K562 (cell line): ENCODE measurements around the gene IFNGR2. TPM values are rescaled to one million over a fixed set of nuclear protein-coding genes. Genes with fewer than 3 reads are reported as not detected.
A peak's percentile ranks its signal among the peaks of the same experiment; 100 is the strongest.

ENCODE experiments used
- ATAC-seq: fragments of 200-7000 bp; cut with Tn5 transposase; 3 replicates; pipeline ENCODE4 v1.9.1; 2020; ENCODE audit warnings: moderate library complexity
- BruUV-seq: library from RNA; stranded (reverse); fragments of 400-500 nt; replicated peaks from 2 replicates; lab custom pipeline; 2021; lab: Mats Ljungman, UMichigan
- CTCF ChIA-PET: fragments of 300-600 bp; formaldehyde crosslinking; extraction: SDS; loops from one replicate; lab custom pipeline; 2021; ENCODE audit warnings: low intra/inter-chr PET ratio; lab: Yijun Ruan, JAX
- POLR2A ChIA-PET: fragments of 300-600, 350-650 bp; sonication (Branson Sonifier 250); formaldehyde crosslinking; extraction: SDS; loops from one replicate; lab custom pipeline; 2021; ENCODE audit warnings: antibody characterized with exemption, inconsistent platforms; lab: Yijun Ruan, JAX
- DNase-seq, 4 experiments: peaks; one replicate each; pipeline versions ENCODE4 v3.0.0 to v3.0.0-alpha.2; 2011 to 2018; ENCODE audit warnings: low spot score in 3 of 4, mixed read lengths in 3 of 4; ENCODE audit errors: extremely low read depth in 1 of 4
- FAIRE-seq: peaks from 2 replicates; lab custom pipeline; 2011; peaks lifted over from hg19 to GRCh38; lab: Jason Lieb, UNC
- H2AFZ ChIP-seq: 2 replicates; pipeline ENCODE4 v1.6.0; 2011; ENCODE audit warnings: low read depth, low read length, control low read depth, inconsistent platforms
- H3K27ac ChIP-seq: fragments of 200-600 bp; 3 replicates; pipeline ENCODE4 v1.8.0; 2011; ENCODE audit warnings: low read depth, mild to moderate bottlenecking, control low read depth, inconsistent platforms, low read length, moderate library complexity, mixed read lengths; ENCODE audit errors: extremely low read depth
- H3K27me3 ChIP-seq, 2 experiments: fragments of 300-600 bp in 1 of 2; 2 replicates in 1 of 2; 3 replicates in 1 of 2; pipeline versions ENCODE4 v1.6.0 to v1.8.0; 2011; ENCODE audit warnings: inconsistent platforms in 2 of 2, low read length in 2 of 2, mild to moderate bottlenecking in 1 of 2, mixed read lengths in 1 of 2, moderate library complexity in 1 of 2; ENCODE audit not compliant: control insufficient read depth in 2 of 2, insufficient read depth in 2 of 2
- H3K36me3 ChIP-seq: fragments of 300-600 bp; 3 replicates; pipeline ENCODE4 v1.8.0; 2011; ENCODE audit warnings: mild to moderate bottlenecking, low read length, inconsistent platforms; ENCODE audit not compliant: control insufficient read depth, insufficient read depth
- H3K4me1 ChIP-seq, 2 experiments: fragments of 200-600 bp in 1 of 2; replicated peaks in 1 of 2; 2 replicates in 1 of 2; 3 replicates in 1 of 2; pipeline versions ENCODE4 v1.5.1 to v1.8.0; 2011; ENCODE audit warnings: inconsistent platforms in 2 of 2, low read length in 2 of 2, mild to moderate bottlenecking in 1 of 2, mixed read lengths in 1 of 2, moderate library complexity in 1 of 2; ENCODE audit not compliant: control insufficient read depth in 2 of 2, insufficient read depth in 2 of 2
- H3K4me2 ChIP-seq: 2 replicates; pipeline ENCODE4 v1.6.1; 2011; ENCODE audit warnings: low read length, control low read depth, inconsistent platforms, mixed read lengths; ENCODE audit not compliant: insufficient read depth
- H3K4me3 ChIP-seq: fragments of 200-600 bp; sonication (generic), shearing (Covaris generic); 2 replicates; pipeline ENCODE4 v1.5.1; 2016; ENCODE audit warnings: control low read depth, inconsistent platforms
- H3K79me2 ChIP-seq: fragments of 200-600 bp; 3 replicates; pipeline ENCODE4 v1.8.0; 2011; ENCODE audit warnings: low read length, inconsistent platforms; ENCODE audit not compliant: control insufficient read depth, insufficient read depth
- H3K9ac ChIP-seq, 2 experiments: 2 replicates each; pipeline versions ENCODE4 v1.6.0 to v1.6.1; 2011; ENCODE audit warnings: low read depth in 2 of 2, low read length in 2 of 2, control low read depth in 1 of 2, inconsistent platforms in 1 of 2, mild to moderate bottlenecking in 1 of 2, mixed read lengths in 1 of 2; ENCODE audit not compliant: insufficient read depth in 1 of 2
- H3K9me1 ChIP-seq: one replicate; pipeline ENCODE4 v1.6.0; 2011; ENCODE audit warnings: inconsistent platforms, mild to moderate bottlenecking, low read length, moderate library complexity; ENCODE audit not compliant: control insufficient read depth, insufficient read depth
- H3K9me3 ChIP-seq: replicated peaks from 2 replicates; pipeline ENCODE4 v1.5.1; 2011; ENCODE audit warnings: low read depth, low read length, inconsistent platforms; ENCODE audit not compliant: control insufficient read depth, insufficient read depth
- H4K20me1 ChIP-seq: replicated peaks from 2 replicates; pipeline ENCODE4 v1.6.1; 2011; ENCODE audit warnings: low read length, inconsistent platforms, mixed read lengths; ENCODE audit not compliant: control insufficient read depth, insufficient read depth
- ERF ChIP-seq: fragments of 450-650 bp; formaldehyde crosslinking; IDR thresholded peaks from 2 replicates; pipeline ENCODE4 v1.4.0; 2020; ENCODE audit warnings: mild to moderate bottlenecking, mixed read lengths
- ESRRA ChIP-seq: fragments of 450-650 bp; IDR thresholded peaks from 2 replicates; pipeline ENCODE4 v1.6.1; 2014; ENCODE audit warnings: low read depth, mild to moderate bottlenecking, moderate library complexity, borderline replicate concordance
- HNRNPK ChIP-seq: fragments of 200-400 bp; formaldehyde crosslinking; IDR thresholded peaks from one replicate; pipeline ENCODE4 v1.6.1; 2018; ENCODE audit warnings: mild to moderate bottlenecking, low read depth, low read length; ENCODE audit not compliant: poor library complexity, severe bottlenecking
- HNRNPLL ChIP-seq: fragments of 200-400 bp; formaldehyde crosslinking; IDR thresholded peaks from 2 replicates; pipeline ENCODE4 v1.6.1; 2017; ENCODE audit warnings: low read length, low read depth, mild to moderate bottlenecking; ENCODE audit not compliant: poor library complexity, severe bottlenecking
- HNRNPUL1 ChIP-seq: fragments of 200-400 bp; formaldehyde crosslinking; IDR thresholded peaks from 2 replicates; pipeline ENCODE4 v1.6.1; 2017; ENCODE audit warnings: low read length
- KDM1A ChIP-seq, 2 experiments: fragments of 450-650 bp; IDR thresholded peaks; 2 replicates each; pipeline ENCODE4 v1.6.1; 2016; ENCODE audit warnings: mild to moderate bottlenecking in 2 of 2
- PURB ChIP-seq: sonication (generic); formaldehyde crosslinking; IDR thresholded peaks from 2 replicates; pipeline ENCODE4 v1.9.0; 2021; ENCODE audit warnings: low read depth, mild to moderate bottlenecking, missing genetic modification reagents
- RAD21 ChIP-seq, 2 experiments: fragments of 250-450 bp in 1 of 2; fragments of 450-650 bp in 1 of 2; sonication (Bioruptor Pico) in 1 of 2; formaldehyde crosslinking in 1 of 2; IDR thresholded peaks in 1 of 2; conservative IDR thresholded peaks in 1 of 2; 2 replicates each; pipeline versions ENCODE4 v1.4.0 to v1.8.0; 2020 to 2022; ENCODE audit warnings: mild to moderate bottlenecking in 2 of 2, moderate library complexity in 1 of 2
- STAG1 ChIP-seq: sonication (generic); formaldehyde crosslinking; IDR thresholded peaks from 2 replicates; pipeline ENCODE4 v1.5.0; 2020; ENCODE audit warnings: missing genetic modification reagents, borderline replicate concordance
- WGBS: fragments of 100-300 bp; shearing (Covaris generic); methylation state at CpG from one replicate; pipeline ENCODE4 v1.1.6; 2016; ENCODE audit warnings: low coverage, mixed read lengths; ENCODE audit not compliant: insufficient coverage; ENCODE audit errors: missing lambda C conversion rate; 5-methylcytosine and 5-hydroxymethylcytosine counted together
- in situ Hi-C: fragments of 300-500 bp; cut with MboI; formaldehyde crosslinking; loops from 4 replicates; pipeline ENCODE4 v1.15.0; 2018; ENCODE audit warnings: inconsistent platforms, mixed read lengths
- intact Hi-C: fragments of 100-400 bp; cut with micrococcal nuclease; formaldehyde crosslinking; loops from 2 replicates; pipeline ENCODE4 v1.14.2; 2022
- polyA plus RNA-seq, 8 experiments: library from polyadenylated mRNA; depleted of rRNA in 4 of 8; stranded (reverse) in 5 of 8; unstranded in 3 of 8; fragments of >200 nt; fragmentation: Nextera tagmentation in 2 of 8; fragmentation: Illumina TruSeq in 1 of 8; extraction: Ambion mirVana in 2 of 8; extraction: Trizol in 1 of 8; gene quantifications; 2 replicates each; pipeline versions ENCODE4 v1.2.1 to v1.2.3, GENCODE V29; 2011 to 2014; ENCODE audit warnings: inconsistent platforms in 1 of 8, missing spikeins in 1 of 8
- total RNA-seq, 7 experiments: library from RNA; depleted of rRNA in 6 of 7; stranded (reverse); fragments of >200 nt in 6 of 7; fragmentation: Illumina TruSeq in 2 of 7; extraction: Trizol in 2 of 7; gene quantifications; 2 replicates each; pipeline versions ENCODE4 v1.2.1 to v1.2.3, GENCODE V29; 2011 to 2021; ENCODE audit warnings: low replicate concordance in 1 of 7
- TF ChIP-seq, protein P1 (sequence below): sonication (generic); IDR thresholded peaks from 2 replicates; pipeline ENCODE4 v1.6.1; 2016
- TF ChIP-seq, protein P2 (sequence below), 2 experiments: IDR thresholded peaks; 2 replicates each; pipeline ENCODE4 v1.6.1; 2011; ENCODE audit warnings: borderline replicate concordance in 1 of 2, control low read depth in 1 of 2, low read depth in 1 of 2, low read length in 1 of 2, mild to moderate bottlenecking in 1 of 2, mixed read lengths in 1 of 2, moderate library complexity in 1 of 2; ENCODE audit not compliant: insufficient read depth in 1 of 2, insufficient read length in 1 of 2, poor library complexity in 1 of 2, severe bottlenecking in 1 of 2; ENCODE audit errors: extremely low read depth in 1 of 2
- TF ChIP-seq, protein P3 (sequence below): sonication (generic); formaldehyde crosslinking; IDR thresholded peaks from 2 replicates; pipeline ENCODE4 v1.8.1; 2023; ENCODE audit warnings: mild to moderate bottlenecking, missing genetic modification reagents
- TF ChIP-seq, protein P4 (sequence below): fragments of 150-350 bp; IDR thresholded peaks from 2 replicates; pipeline ENCODE4 v1.6.1; 2014; ENCODE audit warnings: low read depth, mild to moderate bottlenecking, low read length, borderline replicate concordance

IFNGR2 gene
- total and polyA plus RNA-seq, 9 of the 15 experiments (the other 6 are each of a cell fraction or from before 2014, with no cell fraction given), result 6.7 to 58.0 (median 28.5) TPM

DNA sequence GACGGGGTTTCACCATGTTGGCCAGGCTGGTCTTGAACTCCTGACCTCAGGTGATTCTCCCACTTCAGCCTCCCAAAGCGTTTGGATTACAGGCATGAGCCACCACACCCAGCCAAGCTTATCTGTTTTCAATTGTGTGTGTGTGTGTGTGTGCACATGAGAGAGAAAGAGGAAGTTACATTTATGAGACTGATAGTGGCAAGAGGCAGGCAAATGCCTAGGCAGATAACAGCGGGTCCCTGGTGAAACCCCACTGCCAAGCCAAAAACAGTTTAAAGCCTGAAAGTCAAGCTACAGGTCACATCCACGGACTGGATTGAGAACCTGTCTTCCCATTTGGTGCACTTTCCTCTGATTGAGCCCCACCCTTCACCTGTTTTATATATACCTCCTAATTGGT lies 35.1 kb upstream of the IFNGR2 start:
- peaks cover 4 to 9% of the 10 kb centered on the region in 2 experiments; a peak in 3 of 5 replicates for H3K4me1 ChIP-seq
- no peak overlapping the region for H3K9ac ChIP-seq
- FAIRE-seq, result no peak
- BruUV-seq, result no TSS peak
- no peaks in the 10 kb centered on the region for H4K20me1 ChIP-seq
- no peak overlapping the region for H3K4me2 ChIP-seq
- H2AFZ ChIP-seq, result no peak overlapping the region
- H3K9me1 ChIP-seq, result no peaks in the 10 kb centered on the region
- ATAC-seq, result peak; percentile 50; the same call in 2 of the 3 replicates
- ChIA-PET POLR2A (interaction anchor here (0.6 to 1.4 kb wide), 3 partner anchors 11 to 31 kb away, joined by 3 read pairs; no protein-coding TSS in a partner anchor), CTCF (no interaction called here)
- peak in 1 of 4 experiments; percentile 46 for DNase-seq
- no peak overlapping the region for H3K4me3 ChIP-seq
- 0% methylated on average over 4 of the region's 4 CpGs for WGBS
- in situ Hi-C loops (no loop called here), intact Hi-C loops (no loop called here)
- no peak overlapping the region for H3K27ac ChIP-seq
- H3K36me3 ChIP-seq, result no peaks in the 10 kb centered on the region
- peaks cover 17% of the 10 kb centered on the region for H3K9me3 ChIP-seq
- H3K27me3 ChIP-seq, result no peaks in the 10 kb centered on the region
- H3K79me2 ChIP-seq, result no peaks in the 10 kb centered on the region
- TF ChIP-seq HNRNPK (no peak), RAD21 (CRISPR knock-in tag; conservative IDR thresholded peaks at IDR 0.05 in 1 of 2, IDR thresholded peaks at IDR 0.05 in 1 of 2) (no peak), ESRRA (0 out of 2 replicates have a peak, but pooled peaks have one; percentile 14), STAG1 (CRISPR knock-in tag) (no peak), HNRNPUL1 (no peak), ERF (peak; percentile 67; the same call in 1 of the 2 replicates), HNRNPLL (no peak), PURB (CRISPR knock-in tag) (no peak), KDM1A (IDR thresholded peaks at IDR 0.05) (peak in 1 of 2 experiments; percentile 58; a peak in 1 of 4 replicates)
- TF ChIP-seq, protein P1, sequence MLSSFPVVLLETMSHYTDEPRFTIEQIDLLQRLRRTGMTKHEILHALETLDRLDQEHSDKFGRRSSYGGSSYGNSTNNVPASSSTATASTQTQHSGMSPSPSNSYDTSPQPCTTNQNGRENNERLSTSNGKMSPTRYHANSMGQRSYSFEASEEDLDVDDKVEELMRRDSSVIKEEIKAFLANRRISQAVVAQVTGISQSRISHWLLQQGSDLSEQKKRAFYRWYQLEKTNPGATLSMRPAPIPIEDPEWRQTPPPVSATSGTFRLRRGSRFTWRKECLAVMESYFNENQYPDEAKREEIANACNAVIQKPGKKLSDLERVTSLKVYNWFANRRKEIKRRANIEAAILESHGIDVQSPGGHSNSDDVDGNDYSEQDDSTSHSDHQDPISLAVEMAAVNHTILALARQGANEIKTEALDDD, result no peak; the same call in 1 of the 2 replicates
- TF ChIP-seq, protein P2, sequence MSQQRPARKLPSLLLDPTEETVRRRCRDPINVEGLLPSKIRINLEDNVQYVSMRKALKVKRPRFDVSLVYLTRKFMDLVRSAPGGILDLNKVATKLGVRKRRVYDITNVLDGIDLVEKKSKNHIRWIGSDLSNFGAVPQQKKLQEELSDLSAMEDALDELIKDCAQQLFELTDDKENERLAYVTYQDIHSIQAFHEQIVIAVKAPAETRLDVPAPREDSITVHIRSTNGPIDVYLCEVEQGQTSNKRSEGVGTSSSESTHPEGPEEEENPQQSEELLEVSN (IDR thresholded peaks at IDR 0.05; ENCODE audit: borderline replicate concordance in 1 of 2, extremely low read depth in 1 of 2, insufficient read depth in 1 of 2, insufficient read length in 1 of 2, low read depth in 1 of 2, low read length in 1 of 2, poor library complexity in 1 of 2, severe bottlenecking in 1 of 2), result no peak
- TF ChIP-seq, protein P3, sequence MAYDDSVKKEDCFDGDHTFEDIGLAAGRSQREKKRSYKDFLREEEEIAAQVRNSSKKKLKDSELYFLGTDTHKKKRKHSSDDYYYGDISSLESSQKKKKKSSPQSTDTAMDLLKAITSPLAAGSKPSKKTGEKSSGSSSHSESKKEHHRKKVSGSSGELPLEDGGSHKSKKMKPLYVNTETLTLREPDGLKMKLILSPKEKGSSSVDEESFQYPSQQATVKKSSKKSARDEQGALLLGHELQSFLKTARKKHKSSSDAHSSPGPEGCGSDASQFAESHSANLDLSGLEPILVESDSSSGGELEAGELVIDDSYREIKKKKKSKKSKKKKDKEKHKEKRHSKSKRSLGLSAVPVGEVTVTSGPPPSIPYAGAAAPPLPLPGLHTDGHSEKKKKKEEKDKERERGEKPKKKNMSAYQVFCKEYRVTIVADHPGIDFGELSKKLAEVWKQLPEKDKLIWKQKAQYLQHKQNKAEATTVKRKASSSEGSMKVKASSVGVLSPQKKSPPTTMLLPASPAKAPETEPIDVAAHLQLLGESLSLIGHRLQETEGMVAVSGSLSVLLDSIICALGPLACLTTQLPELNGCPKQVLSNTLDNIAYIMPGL (CRISPR knock-in tag), result no peak
- TF ChIP-seq, protein P4, sequence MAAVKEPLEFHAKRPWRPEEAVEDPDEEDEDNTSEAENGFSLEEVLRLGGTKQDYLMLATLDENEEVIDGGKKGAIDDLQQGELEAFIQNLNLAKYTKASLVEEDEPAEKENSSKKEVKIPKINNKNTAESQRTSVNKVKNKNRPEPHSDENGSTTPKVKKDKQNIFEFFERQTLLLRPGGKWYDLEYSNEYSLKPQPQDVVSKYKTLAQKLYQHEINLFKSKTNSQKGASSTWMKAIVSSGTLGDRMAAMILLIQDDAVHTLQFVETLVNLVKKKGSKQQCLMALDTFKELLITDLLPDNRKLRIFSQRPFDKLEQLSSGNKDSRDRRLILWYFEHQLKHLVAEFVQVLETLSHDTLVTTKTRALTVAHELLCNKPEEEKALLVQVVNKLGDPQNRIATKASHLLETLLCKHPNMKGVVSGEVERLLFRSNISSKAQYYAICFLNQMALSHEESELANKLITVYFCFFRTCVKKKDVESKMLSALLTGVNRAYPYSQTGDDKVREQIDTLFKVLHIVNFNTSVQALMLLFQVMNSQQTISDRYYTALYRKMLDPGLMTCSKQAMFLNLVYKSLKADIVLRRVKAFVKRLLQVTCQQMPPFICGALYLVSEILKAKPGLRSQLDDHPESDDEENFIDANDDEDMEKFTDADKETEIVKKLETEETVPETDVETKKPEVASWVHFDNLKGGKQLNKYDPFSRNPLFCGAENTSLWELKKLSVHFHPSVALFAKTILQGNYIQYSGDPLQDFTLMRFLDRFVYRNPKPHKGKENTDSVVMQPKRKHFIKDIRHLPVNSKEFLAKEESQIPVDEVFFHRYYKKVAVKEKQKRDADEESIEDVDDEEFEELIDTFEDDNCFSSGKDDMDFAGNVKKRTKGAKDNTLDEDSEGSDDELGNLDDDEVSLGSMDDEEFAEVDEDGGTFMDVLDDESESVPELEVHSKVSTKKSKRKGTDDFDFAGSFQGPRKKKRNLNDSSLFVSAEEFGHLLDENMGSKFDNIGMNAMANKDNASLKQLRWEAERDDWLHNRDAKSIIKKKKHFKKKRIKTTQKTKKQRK, result no peak
